GM18499 (cell line): Measurements from ENCODE around the gene RAI1.

Experiments
- ATAC-seq: cut with Tn5 transposase; IDR thresholded peaks from one replicate; pipeline ENCODE4 v1.9.1; 2021; ENCODE audit warnings: moderate number of reproducible peaks; ENCODE audit not compliant: insufficient read depth, unreplicated experiment

RAI1 gene

GRCh38 chr17:17728550-17729251, 47.4 kb downstream of the RAI1 start:
- ATAC-seq, result no peak

- no peak for ATAC-seq
Measured at GRCh38 chr17:17729620-17730249, 48.5 kb downstream of the RAI1 start.

GRCh38 chr17:17730250-17730935, 49.1 kb downstream of the RAI1 start:
- no peak for ATAC-seq

GRCh38 chr17:17732444-17732843, 51.2 kb downstream of the RAI1 start:
- no peak for ATAC-seq

DNA sequence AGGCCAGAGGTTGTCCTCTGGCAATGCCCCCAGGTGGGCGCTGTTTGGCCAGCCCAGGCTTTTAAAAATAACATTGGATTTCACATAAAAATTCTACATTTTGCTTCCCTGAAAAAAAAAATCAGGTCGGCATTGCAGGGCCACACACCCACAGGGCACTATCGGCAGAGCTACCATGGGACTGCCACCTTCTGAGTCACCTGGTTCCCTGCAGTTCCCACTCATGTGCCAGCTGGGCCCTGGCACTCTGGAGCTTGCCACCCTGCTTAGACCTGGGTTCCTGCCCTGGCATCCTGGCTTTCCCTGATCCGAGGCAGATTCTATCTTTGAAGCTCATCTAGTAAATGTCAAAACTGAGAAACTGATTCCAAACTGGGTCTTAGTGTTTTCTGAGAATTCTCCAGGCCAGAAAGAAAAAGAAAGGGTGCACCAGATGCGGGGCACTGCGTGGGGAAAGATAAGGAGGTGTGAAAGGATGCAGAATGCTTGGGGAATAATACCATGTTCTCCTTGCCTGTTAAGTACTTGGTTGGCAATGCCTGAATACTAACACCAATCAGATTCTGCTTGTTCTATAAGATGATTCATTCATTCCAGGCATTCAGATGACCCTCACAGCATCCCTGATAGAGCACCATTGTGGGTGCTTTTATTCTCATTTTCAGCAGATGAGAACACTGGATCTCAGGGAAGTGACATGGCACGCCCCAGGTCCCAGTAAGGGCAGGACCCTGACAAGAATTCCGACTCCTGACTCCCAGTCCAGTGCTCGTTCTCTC, 51.8 kb downstream of the RAI1 start:
- ATAC-seq, result no peak

GRCh38 chr17:17736205-17737183, 55.2 kb downstream of the RAI1 start:
- ATAC-seq, result no peak

GRCh38 chr17:17737961-17738894, 57.0 kb downstream of the RAI1 start:
- ATAC-seq, result no peak

DNA sequence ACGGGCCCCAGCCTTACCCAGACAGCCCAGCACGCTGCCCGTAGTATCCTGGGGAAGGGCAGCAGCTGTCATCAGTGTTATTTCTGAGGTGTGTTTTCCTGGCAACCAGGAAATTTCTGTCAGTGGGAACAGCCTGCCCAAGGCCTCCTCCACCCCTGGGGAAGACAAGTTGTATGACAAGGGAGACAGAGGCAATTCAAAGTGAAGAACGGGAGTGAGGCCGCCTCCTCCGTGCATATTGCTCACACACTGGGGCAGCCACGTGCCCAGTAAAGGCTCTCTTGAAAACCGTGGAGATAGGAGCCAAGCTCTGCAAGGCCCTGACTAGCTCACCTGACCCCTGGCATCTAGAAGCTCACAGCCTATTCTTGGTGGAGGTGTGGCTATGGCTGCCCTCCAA, 57.6 kb downstream of the RAI1 start:
- no peak for ATAC-seq

DNA sequence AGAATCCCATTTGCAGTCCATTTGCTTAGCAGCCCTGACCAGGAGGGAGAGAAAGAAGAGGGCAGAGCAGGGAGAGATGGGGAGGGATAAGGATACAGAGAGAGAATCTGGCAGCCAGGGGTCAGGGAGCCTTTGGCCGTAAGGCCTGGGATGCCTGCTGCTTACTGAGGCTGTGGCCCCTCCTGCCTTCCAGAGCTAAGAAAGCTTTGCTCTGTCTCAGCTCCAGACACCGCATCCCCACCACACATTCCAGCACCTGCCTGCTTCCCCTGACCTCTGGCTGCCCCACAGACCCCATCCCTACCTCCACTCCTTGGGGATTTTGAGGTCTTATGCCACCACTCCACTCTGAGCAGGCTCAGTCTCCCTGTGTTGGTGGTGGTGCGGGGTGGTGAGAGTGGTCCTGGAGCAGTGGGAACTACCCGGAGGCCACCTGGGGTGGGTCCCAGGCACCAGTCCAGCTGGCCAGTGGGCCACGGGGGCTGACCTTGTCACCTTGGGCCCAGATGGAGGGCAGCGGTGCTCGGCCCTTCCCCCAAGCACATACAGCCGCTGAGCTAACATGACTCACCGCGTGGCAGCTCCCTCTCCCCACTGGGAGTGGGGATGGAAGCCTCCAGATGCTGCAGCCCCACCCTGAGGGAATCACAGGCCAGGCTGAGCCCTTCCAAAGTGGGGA, 58.3 kb downstream of the RAI1 start:
- no peak for ATAC-seq

GRCh38 chr17:17740615-17741348, 59.5 kb downstream of the RAI1 start:
- ATAC-seq, result no peak

DNA sequence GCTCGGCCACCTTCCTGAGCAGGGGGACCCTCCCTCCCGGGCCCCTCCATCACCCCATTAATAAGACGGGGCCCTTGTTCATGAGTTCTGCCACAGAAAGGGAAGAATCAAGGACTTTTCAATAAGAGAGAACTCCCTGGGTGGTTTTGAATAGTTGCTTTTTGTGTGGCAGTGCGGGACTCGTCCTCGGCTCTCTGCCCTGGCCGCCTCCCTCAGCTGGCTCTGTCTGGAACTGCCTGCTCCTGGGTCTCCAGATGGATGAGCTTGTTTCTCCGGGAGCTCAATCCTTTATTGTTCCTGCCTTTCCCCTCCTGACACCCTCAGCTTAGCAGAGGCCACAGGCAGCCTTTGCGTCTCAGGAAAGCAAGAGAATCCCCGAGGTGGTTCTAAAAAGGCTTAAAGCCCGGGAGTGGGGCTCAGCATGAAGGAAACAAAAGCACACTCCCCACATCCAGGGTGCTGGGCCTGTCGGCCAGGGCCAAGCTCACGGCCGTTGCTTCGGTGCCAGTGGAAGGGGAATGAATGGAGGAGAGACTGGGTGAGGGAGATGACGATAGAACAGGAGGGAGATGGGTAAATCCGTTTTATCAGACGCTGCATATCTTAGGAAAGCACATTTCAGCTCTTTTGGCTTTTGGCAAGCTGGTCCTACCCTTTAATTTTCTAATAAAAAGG, 60.2 kb downstream of the RAI1 start:
- no peak for ATAC-seq

GRCh38 chr17:17742133-17742621, 60.9 kb downstream of the RAI1 start:
- ATAC-seq, result no peak

- no peak for ATAC-seq
Measured at GRCh38 chr17:17742688-17743390, 61.6 kb downstream of the RAI1 start.

DNA sequence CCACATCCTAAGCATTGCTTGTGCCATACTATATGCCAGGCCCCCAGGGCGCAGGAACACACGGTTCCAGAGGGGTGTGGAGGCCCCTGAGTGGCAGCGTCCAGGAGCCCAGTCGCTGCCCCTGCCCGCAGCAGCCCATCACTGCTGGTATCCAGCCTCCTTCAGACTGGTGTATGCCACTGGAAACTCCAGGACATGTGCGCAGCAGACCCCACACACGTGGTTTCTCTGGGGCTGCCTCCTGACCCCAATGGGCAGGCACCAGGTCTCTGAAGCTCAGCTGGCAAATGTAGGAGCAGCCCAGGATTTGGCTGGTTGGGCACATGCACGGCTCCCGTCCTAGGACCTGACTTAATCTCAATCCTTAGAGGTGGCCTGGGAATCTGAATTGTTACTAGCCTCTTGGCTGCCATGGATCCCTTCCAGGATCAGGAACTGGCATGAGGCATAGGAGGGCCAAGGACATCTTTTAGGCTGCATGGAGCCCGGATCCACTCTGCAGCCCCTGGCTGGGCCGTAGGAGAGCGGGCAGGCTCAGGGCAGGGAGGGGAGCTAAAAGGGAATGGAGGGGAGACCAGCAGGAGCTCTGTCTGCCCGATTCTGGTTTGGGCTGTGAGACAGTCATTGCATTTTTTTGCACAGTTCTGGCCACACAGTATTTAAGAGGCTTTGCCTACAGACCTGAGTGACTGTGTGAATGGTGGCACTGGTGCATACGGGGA, 62.3 kb downstream of the RAI1 start:
- ATAC-seq, result no peak

DNA sequence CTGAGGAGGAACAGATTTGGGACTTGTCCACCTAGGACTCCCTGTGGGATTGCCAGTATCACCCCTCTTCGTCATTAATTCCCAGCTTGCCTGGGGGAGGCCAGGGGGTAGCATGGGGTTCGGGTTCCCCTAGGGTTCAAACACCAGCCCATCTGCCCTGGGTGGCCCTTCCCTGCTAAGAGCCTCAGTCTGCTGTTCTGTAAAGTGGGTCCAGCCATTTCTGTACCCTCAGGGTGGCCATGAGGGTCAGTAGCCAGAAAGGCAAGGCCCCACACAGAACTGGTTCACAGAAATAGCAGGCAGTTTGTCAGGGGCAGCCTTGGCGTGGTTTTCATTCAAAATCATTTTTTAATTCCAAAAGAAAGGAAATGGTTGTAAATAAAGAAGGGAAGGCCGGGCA, 62.9 kb downstream of the RAI1 start:
- no peak for ATAC-seq
